MCF 10A (cell line): ENCODE measurements around the gene PHLDB2. TPM values are rescaled to one million over a fixed set of nuclear protein-coding genes. Genes with fewer than 3 reads are reported as not detected.

ENCODE experiments used
- BruUV-seq: library from RNA; stranded (reverse); fragments of 400-500 nt; replicated peaks from 2 replicates; lab custom pipeline; 2021; lab: Mats Ljungman, UMichigan
- CTCF ChIA-PET: fragments of 300-600 bp; sonication (Branson Sonifier 250); formaldehyde crosslinking; extraction: SDS; loops from one replicate; lab custom pipeline; 2021; ENCODE audit warnings: antibody characterized with exemption, inconsistent platforms; lab: Yijun Ruan, JAX
- POLR2A ChIA-PET: fragments of 300-600, 350-650 bp; sonication (Branson Sonifier 250); formaldehyde crosslinking; extraction: SDS; loops from one replicate; lab custom pipeline; 2020; ENCODE audit warnings: antibody characterized with exemption, inconsistent platforms; lab: Yijun Ruan, JAX
- DNase-seq: peaks from one replicate; pipeline ENCODE4 v3.0.0-alpha.2; 2018; ENCODE audit not compliant: unreplicated experiment
- H3K27ac Mint-ChIP-seq: one replicate; pipeline ENCODE4 v1.8.0; 2022; ENCODE audit warnings: mild to moderate bottlenecking, low read depth, mixed read lengths; ENCODE audit not compliant: unreplicated experiment
- H3K27me3 Mint-ChIP-seq: one replicate; pipeline ENCODE4 v1.8.0; 2022; ENCODE audit warnings: mixed read lengths; ENCODE audit not compliant: insufficient read depth, unreplicated experiment
- H3K36me3 Mint-ChIP-seq: one replicate; pipeline ENCODE4 v1.8.0; 2022; ENCODE audit warnings: mild to moderate bottlenecking, moderate library complexity, mixed read lengths; ENCODE audit not compliant: insufficient read depth, unreplicated experiment
- H3K4me1 Mint-ChIP-seq: one replicate; pipeline ENCODE4 v1.8.0; 2022; ENCODE audit warnings: mixed read lengths; ENCODE audit not compliant: insufficient read depth, unreplicated experiment
- H3K4me3 Mint-ChIP-seq: one replicate; pipeline ENCODE4 v1.8.0; 2022; ENCODE audit warnings: mild to moderate bottlenecking, moderate library complexity, mixed read lengths; ENCODE audit not compliant: unreplicated experiment
- H3K9me3 Mint-ChIP-seq: one replicate; pipeline ENCODE4 v1.8.0; 2022; ENCODE audit warnings: mixed read lengths; ENCODE audit not compliant: unreplicated experiment
- intact Hi-C: fragments of 100-400 bp; cut with micrococcal nuclease; formaldehyde crosslinking; loops from 2 replicates; pipeline ENCODE4 v1.14.1; 2022
- total RNA-seq: library from RNA; stranded (reverse); gene quantifications from 2 replicates; pipeline ENCODE4 v1.2.3, GENCODE V29; 2022
- TF ChIP-seq, protein P1 (sequence below): fragments of 200-600 bp; IDR thresholded peaks from one replicate; pipeline ENCODE4 v1.8.0; 2022; ENCODE audit warnings: antibody characterized with exemption, mild to moderate bottlenecking; ENCODE audit not compliant: unreplicated experiment

PHLDB2 gene
- total RNA-seq, 1 experiment from 2014 or later: 109 TPM

- Mint-ChIP-seq H3K9me3 (no peaks in the 10 kb centered on the region), H3K4me1 (peaks cover 14% of the 10 kb centered on the region), H3K36me3 (peaks cover 89% of the 10 kb centered on the region), H3K27ac (no peak overlapping the region), H3K4me3 (no peak overlapping the region), H3K27me3 (no peaks in the 10 kb centered on the region)
- no peak for DNase-seq
- TF ChIP-seq, protein P1, sequence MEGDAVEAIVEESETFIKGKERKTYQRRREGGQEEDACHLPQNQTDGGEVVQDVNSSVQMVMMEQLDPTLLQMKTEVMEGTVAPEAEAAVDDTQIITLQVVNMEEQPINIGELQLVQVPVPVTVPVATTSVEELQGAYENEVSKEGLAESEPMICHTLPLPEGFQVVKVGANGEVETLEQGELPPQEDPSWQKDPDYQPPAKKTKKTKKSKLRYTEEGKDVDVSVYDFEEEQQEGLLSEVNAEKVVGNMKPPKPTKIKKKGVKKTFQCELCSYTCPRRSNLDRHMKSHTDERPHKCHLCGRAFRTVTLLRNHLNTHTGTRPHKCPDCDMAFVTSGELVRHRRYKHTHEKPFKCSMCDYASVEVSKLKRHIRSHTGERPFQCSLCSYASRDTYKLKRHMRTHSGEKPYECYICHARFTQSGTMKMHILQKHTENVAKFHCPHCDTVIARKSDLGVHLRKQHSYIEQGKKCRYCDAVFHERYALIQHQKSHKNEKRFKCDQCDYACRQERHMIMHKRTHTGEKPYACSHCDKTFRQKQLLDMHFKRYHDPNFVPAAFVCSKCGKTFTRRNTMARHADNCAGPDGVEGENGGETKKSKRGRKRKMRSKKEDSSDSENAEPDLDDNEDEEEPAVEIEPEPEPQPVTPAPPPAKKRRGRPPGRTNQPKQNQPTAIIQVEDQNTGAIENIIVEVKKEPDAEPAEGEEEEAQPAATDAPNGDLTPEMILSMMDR: no peak
- no TSS peak for BruUV-seq
- POLR2A ChIA-PET: interaction anchor here (0.6 to 1.4 kb wide), 5 partner anchors 12 to 1882 kb away, joined by 3 to 4 read pairs (median 3); no protein-coding TSS in a partner anchor
- intact Hi-C loops: no loop called here
- CTCF ChIA-PET: interaction anchor here (0.5 to 1.4 kb wide), 4 partner anchors 12 to 76 kb away, joined by 3 to 9 read pairs (median 5); no protein-coding TSS in a partner anchor
Observed at GRCh38 chr3:111892070-111892469, 33.0 kb downstream of the PHLDB2 start.

- peaks cover 89% of the 10 kb centered on the region for H3K36me3 Mint-ChIP-seq
- peak; percentile 63 for DNase-seq
- POLR2A ChIA-PET: interaction anchor here (0.6 to 3.0 kb wide), 11 partner anchors 8 to 190 kb away, joined by 3 to 16 read pairs (median 4); partner anchors contain the start of gene PHLDB2
- TF ChIP-seq, protein P1: peak; percentile 46
- CTCF ChIA-PET: interaction anchor here (0.6 to 3.4 kb wide), 16 partner anchors 10 to 179 kb away, joined by 3 to 24 read pairs (median 4); no protein-coding TSS in a partner anchor
- H3K4me3 Mint-ChIP-seq: no peak overlapping the region
- H3K27ac Mint-ChIP-seq: peak overlapping the region; percentile 69
- H3K27me3 Mint-ChIP-seq: no peaks in the 10 kb centered on the region
- intact Hi-C loops: loop anchor here (1.0 kb wide), 1 partner anchor 72 kb away; no protein-coding TSS in a partner anchor
- H3K9me3 Mint-ChIP-seq: no peaks in the 10 kb centered on the region
- peaks cover 14% of the 10 kb centered on the region for H3K4me1 Mint-ChIP-seq
- no TSS peak for BruUV-seq
Observed at GRCh38 chr3:111895071-111895470, 36.0 kb downstream of the PHLDB2 start.

DNA sequence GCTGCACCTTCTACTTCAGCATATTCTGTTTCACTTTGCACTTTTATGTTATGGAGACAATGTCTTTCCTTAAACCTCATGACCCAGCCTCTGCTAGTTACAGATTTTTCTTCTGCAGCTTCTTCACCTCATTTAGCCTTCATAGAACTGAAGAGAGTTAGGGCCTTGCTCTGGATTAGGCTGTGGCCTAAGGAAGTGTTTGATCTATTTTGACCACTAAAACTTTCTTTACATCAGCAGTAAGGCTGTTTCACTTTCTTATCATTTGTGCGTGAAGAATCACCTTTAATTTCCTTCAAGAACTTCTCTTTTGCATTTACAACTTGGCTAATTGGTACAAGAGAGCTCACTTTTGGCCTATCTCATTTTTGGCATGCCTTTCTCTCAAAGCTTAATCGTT lies 40.9 kb downstream of the PHLDB2 start:
- TF ChIP-seq, protein P1: no peak
- DNase-seq: no peak
- CTCF ChIA-PET: interaction anchor here (0.6 to 3.1 kb wide), 6 partner anchors 19 to 184 kb away, joined by 3 to 16 read pairs (median 4); no protein-coding TSS in a partner anchor
- POLR2A ChIA-PET: interaction anchor here (0.9 to 1.2 kb wide), 2 partner anchors 23 to 27 kb away, joined by 3 read pairs; no protein-coding TSS in a partner anchor
- no peaks in the 10 kb centered on the region for H3K27me3 Mint-ChIP-seq
- peak overlapping the region; percentile 23 for H3K27ac Mint-ChIP-seq
- peaks cover 26% of the 10 kb centered on the region for H3K4me1 Mint-ChIP-seq
- BruUV-seq: no TSS peak
- peaks cover 84% of the 10 kb centered on the region for H3K36me3 Mint-ChIP-seq
- H3K4me3 Mint-ChIP-seq: no peak overlapping the region
- intact Hi-C loops: no loop called here
- no peaks in the 10 kb centered on the region for H3K9me3 Mint-ChIP-seq

DNA sequence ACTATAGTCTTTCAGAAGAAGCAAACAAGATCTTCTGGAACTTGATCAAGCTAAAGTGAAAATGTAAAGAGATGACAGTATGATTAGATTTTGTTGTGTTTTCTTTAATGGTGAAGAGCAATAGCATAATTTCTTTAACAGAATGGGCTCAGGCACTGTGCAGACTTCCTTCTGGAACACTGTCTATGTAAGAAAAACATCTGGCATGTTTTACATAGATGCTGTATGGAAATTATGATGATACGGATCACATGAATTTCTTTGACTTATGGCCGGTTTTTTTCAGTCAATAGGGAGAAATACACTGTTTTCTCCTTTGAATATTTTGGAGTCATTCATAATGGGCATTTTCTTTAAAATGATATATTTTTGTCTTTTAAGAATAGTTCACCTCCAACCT lies 42.6 kb downstream of the PHLDB2 start:
- intact Hi-C loops: no loop called here
- Mint-ChIP-seq H3K4me3 (no peak overlapping the region), H3K36me3 (peaks cover 88% of the 10 kb centered on the region), H3K27ac (peak overlapping the region; percentile 81), H3K9me3 (no peaks in the 10 kb centered on the region), H3K4me1 (peaks cover 28% of the 10 kb centered on the region), H3K27me3 (no peaks in the 10 kb centered on the region)
- TF ChIP-seq, protein P1: no peak
- ChIA-PET CTCF (interaction anchor here (0.6 to 0.7 kb wide), 2 partner anchors 34 to 35 kb away, joined by 3 read pairs; no protein-coding TSS in a partner anchor), POLR2A (no interaction called here)
- DNase-seq: no peak
- BruUV-seq: no TSS peak
